RWPE1 (cell line): ENCODE data around the gene CAV1.

Experiments used
- CTCF ChIA-PET: fragments of 350-600 bp; sonication (Branson Sonifier 250); formaldehyde crosslinking; extraction: SDS; loops from one replicate; lab custom pipeline; 2021; lab: Yijun Ruan, JAX
- POLR2A ChIA-PET: fragments of 400-600 bp; formaldehyde crosslinking; extraction: SDS; loops from one replicate; lab custom pipeline; 2020; ENCODE audit warnings: antibody characterized with exemption; ENCODE audit not compliant: low non-redundant PET; lab: Yijun Ruan, JAX
- DNase-seq: peaks from one replicate; pipeline ENCODE4 v3.0.0; 2012; ENCODE audit warnings: low spot score
- H3K27ac ChIP-seq: fragments of 450-650 bp; 2 replicates; pipeline ENCODE4 v1.5.1; 2017
- CTCF ChIP-seq: fragments of 450-650 bp; conservative IDR thresholded peaks from 2 replicates; pipeline ENCODE4 v1.5.1; 2017; ENCODE audit warnings: low read depth, mild to moderate bottlenecking

CAV1 gene

GRCh38 chr7:116610210-116610609 is 85.4 kb downstream of the CAV1 start:
- TF ChIP-seq CTCF, result no peak
- CTCF ChIA-PET, result no interaction called here

GRCh38 chr7:116610721-116611120 is 85.9 kb downstream of the CAV1 start:
- CTCF ChIA-PET, result no interaction called here
- H3K27ac ChIP-seq, result no peak overlapping the region
- POLR2A ChIA-PET, result no interaction called here
- DNase-seq, result no peak
- TF ChIP-seq CTCF, result no peak

More at GRCh38 chr7:116610210-116610609, 85.4 kb downstream of the CAV1 start:
- DNase-seq, result no peak
- POLR2A ChIA-PET, result no interaction called here
- no peak overlapping the region for H3K27ac ChIP-seq
